Gastroesophageal sphincter (tissue), 3 donors: ENCODE results near the gene SMTNL1.

ENCODE experiments used
- POLR2AphosphoS5 ChIP-seq: sonication (generic); formaldehyde crosslinking; IDR thresholded peaks from one replicate; pipeline ENCODE4 v1.6.1; 2017; ENCODE audit warnings: antibody characterized with exemption
- TF ChIP-seq, protein P1 (sequence below), 4 experiments: fragments of 200-600 bp in 2 of 4; fragments of 450-650 bp in 2 of 4; sonication (generic) in 1 of 4; IDR thresholded peaks; one replicate each; pipeline ENCODE4 v1.5.1; 2017 to 2019; ENCODE audit warnings: antibody characterized with exemption in 4 of 4, mild to moderate bottlenecking in 2 of 4, moderate library complexity in 2 of 4

DNA sequence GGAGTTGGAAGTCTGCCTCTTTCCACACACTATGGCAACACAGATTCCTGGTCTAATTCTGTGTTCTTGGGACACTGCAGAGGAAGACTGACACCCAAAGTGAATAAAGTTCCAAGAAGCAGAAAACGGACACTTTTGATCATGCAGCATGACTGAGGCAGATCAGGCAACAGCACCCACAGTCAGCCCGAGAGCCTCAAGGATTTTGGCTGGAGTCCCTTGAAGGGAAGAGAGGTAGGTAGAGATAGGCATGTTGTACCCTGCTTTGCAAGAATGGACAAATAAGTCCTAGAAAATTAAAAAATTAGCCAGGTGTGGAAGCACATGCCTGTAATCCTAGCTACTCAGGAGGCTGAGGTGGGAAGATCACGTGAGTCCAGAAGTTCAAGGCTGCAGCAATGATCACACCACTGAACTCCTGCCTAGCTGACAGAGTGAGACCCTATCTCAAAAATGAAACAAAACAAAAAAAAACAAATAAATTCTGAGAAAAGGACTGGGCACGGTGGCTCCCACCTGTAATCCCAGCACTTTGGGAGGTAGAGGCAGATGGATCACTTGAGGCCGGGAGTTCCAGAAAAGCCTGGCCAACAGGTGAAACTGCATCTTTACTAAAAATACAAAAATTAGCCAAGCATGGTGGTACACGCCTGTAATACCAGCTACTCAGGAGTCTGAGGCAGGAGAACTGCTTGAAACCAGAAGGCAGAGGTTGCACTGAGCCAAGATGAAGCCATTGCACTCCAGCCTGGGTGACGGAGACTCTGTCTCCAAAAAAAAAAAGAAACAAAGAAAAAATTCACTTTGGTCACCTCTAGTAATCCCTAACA, 28.8 kb upstream of the SMTNL1 start:
- TF ChIP-seq, protein P1, sequence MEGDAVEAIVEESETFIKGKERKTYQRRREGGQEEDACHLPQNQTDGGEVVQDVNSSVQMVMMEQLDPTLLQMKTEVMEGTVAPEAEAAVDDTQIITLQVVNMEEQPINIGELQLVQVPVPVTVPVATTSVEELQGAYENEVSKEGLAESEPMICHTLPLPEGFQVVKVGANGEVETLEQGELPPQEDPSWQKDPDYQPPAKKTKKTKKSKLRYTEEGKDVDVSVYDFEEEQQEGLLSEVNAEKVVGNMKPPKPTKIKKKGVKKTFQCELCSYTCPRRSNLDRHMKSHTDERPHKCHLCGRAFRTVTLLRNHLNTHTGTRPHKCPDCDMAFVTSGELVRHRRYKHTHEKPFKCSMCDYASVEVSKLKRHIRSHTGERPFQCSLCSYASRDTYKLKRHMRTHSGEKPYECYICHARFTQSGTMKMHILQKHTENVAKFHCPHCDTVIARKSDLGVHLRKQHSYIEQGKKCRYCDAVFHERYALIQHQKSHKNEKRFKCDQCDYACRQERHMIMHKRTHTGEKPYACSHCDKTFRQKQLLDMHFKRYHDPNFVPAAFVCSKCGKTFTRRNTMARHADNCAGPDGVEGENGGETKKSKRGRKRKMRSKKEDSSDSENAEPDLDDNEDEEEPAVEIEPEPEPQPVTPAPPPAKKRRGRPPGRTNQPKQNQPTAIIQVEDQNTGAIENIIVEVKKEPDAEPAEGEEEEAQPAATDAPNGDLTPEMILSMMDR (IDR thresholded peaks at IDR 0.05), result no peak
- no peak for TF ChIP-seq POLR2AphosphoS5
